ENCODE results near the gene PATJ.

- TF ChIP-seq ZNF776 (tag by site-specific recombination; IDR thresholded peaks at IDR 0.05; ENCODE audit: borderline replicate concordance) (no peak), ZNF404 (tag by site-specific recombination; IDR thresholded peaks at IDR 0.05) (no peak), HIC1 (tag by site-specific recombination; IDR thresholded peaks at IDR 0.05) (no peak)
Measured at GRCh38 chr1:62084310-62084890, 342.1 kb downstream of the PATJ start.
